Esophagus squamous epithelium (tissue), 4 donors: ENCODE data around the gene SAMD3.

Experiments
- POLR2A ChIP-seq, 4 donors: fragments of 450-650 bp; IDR thresholded peaks; one replicate each; pipeline ENCODE4 v1.6.1; 2017; ENCODE audit warnings: antibody characterized with exemption in 4 of 4, mild to moderate bottlenecking in 4 of 4, moderate library complexity in 3 of 4
- TF ChIP-seq, protein P1 (sequence below), 6 experiments: fragments of 450-650 bp in 4 of 6; fragments of 200-600 bp in 2 of 6; sonication (generic) in 2 of 6; IDR thresholded peaks; one replicate each; pipeline ENCODE4 v1.5.1; 2016 to 2019; ENCODE audit warnings: antibody characterized with exemption in 6 of 6, mild to moderate bottlenecking in 4 of 6, moderate library complexity in 4 of 6

DNA sequence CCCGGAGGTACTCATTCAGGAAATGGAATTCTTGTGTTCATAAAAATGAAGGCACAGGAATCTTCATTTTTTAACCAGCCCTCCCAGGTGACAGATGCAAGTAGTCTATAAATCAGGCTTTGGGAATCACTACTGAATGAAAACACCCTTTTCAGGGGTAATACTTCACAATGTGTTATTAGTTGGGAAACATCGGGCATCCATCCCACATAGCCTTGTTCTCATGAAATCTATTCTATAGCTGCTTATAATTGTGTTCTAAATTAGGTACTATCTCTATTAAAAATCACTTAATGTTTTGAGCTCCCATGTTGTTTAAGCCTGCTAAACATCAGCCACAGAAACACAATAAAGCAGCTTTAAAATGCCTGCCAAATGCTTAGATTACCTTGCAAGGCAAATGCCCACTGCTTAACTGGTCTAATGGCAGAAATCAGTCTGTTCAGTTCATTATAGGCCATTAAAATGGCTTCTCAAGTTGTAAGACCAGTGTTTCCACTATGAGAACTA, 109.5 kb downstream of the SAMD3 start:
- TF ChIP-seq, protein P1, sequence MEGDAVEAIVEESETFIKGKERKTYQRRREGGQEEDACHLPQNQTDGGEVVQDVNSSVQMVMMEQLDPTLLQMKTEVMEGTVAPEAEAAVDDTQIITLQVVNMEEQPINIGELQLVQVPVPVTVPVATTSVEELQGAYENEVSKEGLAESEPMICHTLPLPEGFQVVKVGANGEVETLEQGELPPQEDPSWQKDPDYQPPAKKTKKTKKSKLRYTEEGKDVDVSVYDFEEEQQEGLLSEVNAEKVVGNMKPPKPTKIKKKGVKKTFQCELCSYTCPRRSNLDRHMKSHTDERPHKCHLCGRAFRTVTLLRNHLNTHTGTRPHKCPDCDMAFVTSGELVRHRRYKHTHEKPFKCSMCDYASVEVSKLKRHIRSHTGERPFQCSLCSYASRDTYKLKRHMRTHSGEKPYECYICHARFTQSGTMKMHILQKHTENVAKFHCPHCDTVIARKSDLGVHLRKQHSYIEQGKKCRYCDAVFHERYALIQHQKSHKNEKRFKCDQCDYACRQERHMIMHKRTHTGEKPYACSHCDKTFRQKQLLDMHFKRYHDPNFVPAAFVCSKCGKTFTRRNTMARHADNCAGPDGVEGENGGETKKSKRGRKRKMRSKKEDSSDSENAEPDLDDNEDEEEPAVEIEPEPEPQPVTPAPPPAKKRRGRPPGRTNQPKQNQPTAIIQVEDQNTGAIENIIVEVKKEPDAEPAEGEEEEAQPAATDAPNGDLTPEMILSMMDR (IDR thresholded peaks at IDR 0.05): no peak
- TF ChIP-seq POLR2A (IDR thresholded peaks at IDR 0.05): no peak
